ACC112 (cell line): ENCODE data around the gene ARMS2.

Experiments
- H2AFZ ChIP-seq: fragments of 200-600 bp; sonication (generic); one replicate; pipeline ENCODE4 v1.6.0; 2017; ENCODE audit warnings: antibody characterized with exemption, low read length; ENCODE audit not compliant: unreplicated experiment
- H3K27ac ChIP-seq: fragments of 200-600 bp; sonication (generic); 2 replicates; pipeline ENCODE4 v1.5.1; 2014; ENCODE audit warnings: low read depth, mild to moderate bottlenecking, antibody characterized with exemption, low read length, moderate library complexity
- H3K27me3 ChIP-seq: fragments of 200-600 bp; sonication (generic); 2 replicates; pipeline ENCODE4 v1.6.1; 2014; ENCODE audit warnings: mild to moderate bottlenecking, antibody characterized with exemption, low read length, moderate library complexity, mixed read lengths; ENCODE audit not compliant: insufficient read depth
- H3K36me3 ChIP-seq: fragments of 200-600 bp; sonication (generic); 2 replicates; pipeline ENCODE4 v1.6.1; 2016; ENCODE audit warnings: mild to moderate bottlenecking, antibody characterized with exemption, low read length, moderate library complexity, mixed read lengths; ENCODE audit not compliant: insufficient read depth
- H3K4me1 ChIP-seq: fragments of 200-600 bp; sonication (generic); one replicate; pipeline ENCODE4 v1.6.1; 2016; ENCODE audit warnings: low read length, mixed read lengths; ENCODE audit not compliant: insufficient read depth, unreplicated experiment, control insufficient read depth
- H3K4me3 ChIP-seq: fragments of 200-600 bp; sonication (generic); 2 replicates; pipeline ENCODE4 v1.5.1; 2014; ENCODE audit warnings: mild to moderate bottlenecking, low read depth, low read length
- H3K79me2 ChIP-seq: fragments of 200-600 bp; sonication (generic); one replicate; pipeline ENCODE4 v1.6.0; 2016; ENCODE audit warnings: low read length; ENCODE audit not compliant: control insufficient read depth, unreplicated experiment, insufficient read depth

ARMS2 gene, protein sequence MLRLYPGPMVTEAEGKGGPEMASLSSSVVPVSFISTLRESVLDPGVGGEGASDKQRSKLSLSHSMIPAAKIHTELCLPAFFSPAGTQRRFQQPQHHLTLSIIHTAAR

GRCh38 chr10:122454603-122455080 is at the start of gene ARMS2:
TSS of gene ARMS2 (plus strand) at chr10:122454653. CDS start at chr10:122454728, 75 bp downstream.
- no peaks in the 10 kb centered on the region for H3K4me1 ChIP-seq
- no peak within 1 kb of the TSS for H3K4me3 ChIP-seq
- H3K79me2 ChIP-seq = no peaks in the 10 kb centered on the region
- H2AFZ ChIP-seq = no peak within 1 kb of the TSS
- H3K36me3 ChIP-seq = no peaks in the 10 kb centered on the region
- H3K27me3 ChIP-seq = no peaks in the 10 kb centered on the region
- no peak within 1 kb of the TSS for H3K27ac ChIP-seq

- H3K4me3 ChIP-seq = no peak overlapping the region
- H2AFZ ChIP-seq = no peak overlapping the region
These were observed 46.9 kb upstream of the ARMS2 start for GRCh38 chr10:122407375-122408125.

DNA sequence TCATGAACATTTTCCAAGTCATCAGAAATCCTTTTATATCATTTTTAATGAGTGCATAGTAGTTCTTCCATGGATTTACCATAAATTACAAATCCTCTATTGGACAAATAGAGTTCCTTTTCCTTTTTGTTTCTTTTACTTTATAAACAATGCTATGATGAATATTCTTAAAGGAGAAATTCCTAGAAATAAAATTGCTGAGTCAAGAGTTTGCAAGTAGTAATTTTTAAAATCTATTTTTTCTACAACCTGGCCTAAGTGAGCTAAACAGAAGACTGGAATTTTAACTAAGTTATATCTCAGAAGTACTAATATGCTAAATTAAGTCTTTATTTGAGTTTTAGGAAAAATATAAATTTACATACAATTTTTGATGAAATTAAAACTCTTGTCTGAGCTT is 41.1 kb upstream of the ARMS2 start:
- H2AFZ ChIP-seq = no peak overlapping the region
- no peak overlapping the region for H3K27ac ChIP-seq
- peaks cover 10% of the 10 kb centered on the region for H3K4me1 ChIP-seq
- H3K4me3 ChIP-seq = no peak overlapping the region
- H3K36me3 ChIP-seq = peaks cover 10% of the 10 kb centered on the region
- H3K79me2 ChIP-seq = no peaks in the 10 kb centered on the region
- H3K27me3 ChIP-seq = no peaks in the 10 kb centered on the region

More at GRCh38 chr10:122407375-122408125, 46.9 kb upstream of the ARMS2 start:
- Histone ChIP-seq H3K27ac (no peak overlapping the region), H3K79me2 (no peaks in the 10 kb centered on the region), H3K36me3 (peaks cover 14% of the 10 kb centered on the region), H3K4me1 (no peaks in the 10 kb centered on the region), H3K27me3 (no peaks in the 10 kb centered on the region)

GRCh38 chr10:122417667-122418066 is 36.8 kb upstream of the ARMS2 start:
- peak overlapping the region; percentile 5 for H3K27ac ChIP-seq
- H2AFZ ChIP-seq = no peak overlapping the region

DNA sequence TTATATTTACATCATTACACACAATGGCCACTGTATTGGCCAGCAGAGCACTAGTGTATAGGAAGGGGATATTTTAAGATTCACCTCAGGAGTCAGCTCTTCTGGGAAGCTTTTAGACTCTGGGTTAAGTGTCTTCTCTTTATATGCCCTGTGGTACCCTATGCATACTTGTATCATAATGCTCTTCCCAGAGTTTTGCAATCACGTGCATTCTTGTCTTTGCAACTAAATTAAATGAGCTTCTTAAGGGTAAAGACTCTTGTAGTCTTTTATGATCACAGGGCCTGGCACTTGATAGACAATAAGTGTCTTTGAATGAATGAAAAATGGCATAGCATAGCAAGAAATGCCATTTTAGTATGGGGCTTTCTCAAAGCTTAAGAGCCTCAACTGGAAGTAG is 35.4 kb upstream of the ARMS2 start:
- no peaks in the 10 kb centered on the region for H3K27me3 ChIP-seq
- no peak overlapping the region for H3K4me3 ChIP-seq
- peaks cover under 1% of the 10 kb centered on the region for H3K36me3 ChIP-seq
- H3K79me2 ChIP-seq = no peaks in the 10 kb centered on the region
- peak overlapping the region; percentile 79; the same call in 1 of the 2 replicates for H3K27ac ChIP-seq
- H2AFZ ChIP-seq = no peak overlapping the region
- peaks cover 46% of the 10 kb centered on the region for H3K4me1 ChIP-seq

More at GRCh38 chr10:122417667-122418066, 36.8 kb upstream of the ARMS2 start:
- H3K79me2 ChIP-seq = no peaks in the 10 kb centered on the region
- peaks cover 46% of the 10 kb centered on the region for H3K4me1 ChIP-seq
- H3K36me3 ChIP-seq = peaks cover 10% of the 10 kb centered on the region
- no peak overlapping the region for H3K4me3 ChIP-seq
- no peaks in the 10 kb centered on the region for H3K27me3 ChIP-seq

DNA sequence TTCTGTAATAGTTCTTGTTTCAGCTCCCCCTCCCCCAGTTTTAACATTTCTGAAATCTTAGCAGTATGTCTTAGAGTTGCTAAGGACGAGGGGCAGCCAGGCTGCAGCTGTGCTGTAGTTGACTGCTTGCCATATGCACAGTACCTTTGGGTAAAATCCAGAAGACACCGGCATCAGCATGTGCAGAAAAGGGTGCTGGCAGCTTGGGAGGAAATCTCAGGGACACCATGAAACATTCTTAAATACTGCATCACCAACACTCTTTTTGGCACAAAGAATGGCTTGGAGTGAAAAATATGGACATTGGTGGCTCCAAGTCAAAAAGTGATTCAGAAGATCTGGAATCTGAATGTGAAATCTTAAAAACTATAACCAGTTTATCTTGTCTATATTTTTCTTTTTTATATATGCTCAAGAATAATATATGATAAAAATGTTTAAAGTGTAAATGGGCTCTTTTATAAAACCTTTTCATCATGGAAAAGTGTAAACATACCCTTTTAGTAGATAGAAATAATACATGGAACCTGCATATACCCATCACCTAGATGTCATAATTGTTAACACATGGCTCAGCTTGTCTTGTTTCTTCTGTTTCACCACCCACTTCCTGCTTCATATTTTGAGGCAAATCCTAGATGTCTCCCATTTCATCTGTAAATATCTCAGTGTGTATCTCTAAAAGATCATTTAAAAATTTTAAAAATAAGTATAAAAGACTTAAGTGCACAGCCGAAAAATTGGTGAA is 34.4 kb upstream of the ARMS2 start:
- no peak overlapping the region for H3K4me3 ChIP-seq
- H2AFZ ChIP-seq = no peak overlapping the region
- no peaks in the 10 kb centered on the region for H3K79me2 ChIP-seq
- peaks cover 46% of the 10 kb centered on the region for H3K4me1 ChIP-seq
- peak overlapping the region; percentile 79 for H3K27ac ChIP-seq
- no peaks in the 10 kb centered on the region for H3K27me3 ChIP-seq
- H3K36me3 ChIP-seq = no peaks in the 10 kb centered on the region

- no peaks in the 10 kb centered on the region for H3K79me2 ChIP-seq
- H3K27me3 ChIP-seq = no peaks in the 10 kb centered on the region
- no peaks in the 10 kb centered on the region for H3K36me3 ChIP-seq
- no peak overlapping the region for H2AFZ ChIP-seq
- peaks cover 46% of the 10 kb centered on the region for H3K4me1 ChIP-seq
- peak overlapping the region; percentile 79 for H3K27ac ChIP-seq
- 0 out of 2 replicates have a peak overlapping the region, but pooled peaks have one; percentile 9 for H3K4me3 ChIP-seq
These were observed 33.8 kb upstream of the ARMS2 start for GRCh38 chr10:122420624-122421007.

DNA sequence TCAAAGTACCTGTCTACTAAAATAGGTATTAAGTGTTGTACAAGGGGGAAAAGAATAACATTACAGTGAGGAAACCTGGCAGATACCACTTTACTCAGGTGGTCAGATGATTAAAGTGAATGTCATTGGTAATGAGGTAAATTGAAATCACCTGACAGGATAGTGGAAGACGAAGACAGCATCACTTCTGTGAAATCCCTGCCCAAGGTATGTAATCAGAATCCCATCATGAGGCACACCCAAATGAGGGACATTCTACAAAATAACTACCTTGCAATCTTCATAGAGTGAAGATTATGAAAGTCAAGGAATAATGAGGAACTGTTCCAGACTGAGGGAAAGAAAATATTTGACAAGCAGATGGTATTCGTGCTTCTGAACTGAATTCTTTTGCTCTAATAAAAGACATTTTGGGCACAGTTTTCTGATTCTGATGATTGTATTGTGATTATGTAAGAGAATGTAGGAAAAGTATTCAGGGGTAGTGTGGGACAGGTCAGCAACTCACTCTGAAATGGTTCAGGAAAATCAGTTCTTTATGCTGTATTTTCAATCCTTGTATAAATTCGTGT is 33.3 kb upstream of the ARMS2 start:
- Histone ChIP-seq H3K27ac (peak overlapping the region; percentile 79), H3K36me3 (no peaks in the 10 kb centered on the region), H3K4me1 (peaks cover 46% of the 10 kb centered on the region), H3K27me3 (no peaks in the 10 kb centered on the region), H2AFZ (no peak overlapping the region), H3K79me2 (no peaks in the 10 kb centered on the region), H3K4me3 (0 out of 2 replicates have a peak overlapping the region, but pooled peaks have one; percentile 9)

DNA sequence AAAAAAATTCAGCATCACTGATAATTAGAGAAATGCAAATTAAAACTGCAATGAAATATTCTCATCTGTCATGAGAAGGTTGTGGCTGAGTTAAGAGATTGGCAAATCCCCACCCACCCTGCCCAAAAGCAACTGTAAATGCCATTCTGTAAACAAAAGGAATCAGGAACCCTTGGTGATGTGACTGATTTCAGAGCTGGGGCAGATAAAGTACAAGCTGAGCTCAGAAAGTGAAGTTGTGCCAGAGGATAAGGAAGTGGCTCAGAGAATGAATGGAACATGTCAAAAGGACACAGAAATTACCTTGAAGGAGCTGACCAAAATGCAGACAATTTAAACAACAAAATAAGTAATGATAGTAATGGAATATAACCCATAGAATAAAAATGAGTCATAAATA is 32.7 kb upstream of the ARMS2 start:
- no peak overlapping the region for H3K27ac ChIP-seq
- H3K4me1 ChIP-seq = peaks cover 46% of the 10 kb centered on the region
- no peak overlapping the region for H3K4me3 ChIP-seq
- no peaks in the 10 kb centered on the region for H3K36me3 ChIP-seq
- H2AFZ ChIP-seq = no peak overlapping the region
- H3K27me3 ChIP-seq = no peaks in the 10 kb centered on the region
- H3K79me2 ChIP-seq = no peaks in the 10 kb centered on the region

DNA sequence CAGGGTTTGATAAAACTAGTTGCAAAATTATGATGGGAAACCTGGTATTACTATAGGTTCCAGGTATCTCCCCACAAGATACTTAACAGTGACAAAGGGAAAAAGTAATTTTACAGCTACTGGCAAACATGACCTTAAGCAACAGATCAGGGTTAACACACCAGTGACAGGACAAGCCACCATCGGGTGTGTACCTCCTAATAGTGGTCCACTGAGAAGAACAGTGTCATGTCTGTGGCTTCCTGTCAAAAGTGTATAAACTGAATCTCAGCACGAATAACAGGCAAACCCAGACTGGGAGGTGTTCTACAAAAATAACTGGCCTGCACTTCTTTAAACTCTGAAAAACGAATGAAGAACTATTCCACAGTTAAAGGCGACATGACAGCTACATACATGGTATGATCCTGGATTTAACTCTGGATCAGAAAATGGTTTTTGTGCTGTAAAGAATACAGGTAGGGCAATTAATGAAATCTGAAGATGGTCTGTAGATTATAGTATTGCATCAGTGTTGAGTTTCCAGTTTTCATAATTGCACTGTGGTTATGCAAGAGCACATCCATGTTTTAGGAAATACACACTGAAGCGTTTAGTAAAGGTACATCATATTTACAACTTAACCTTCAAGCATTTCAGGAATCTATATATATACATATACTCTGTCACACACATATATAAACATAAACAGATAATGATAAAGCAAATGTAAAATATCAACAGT is 32.0 kb upstream of the ARMS2 start:
- Histone ChIP-seq H2AFZ (no peak overlapping the region), H3K27ac (no peak overlapping the region), H3K36me3 (no peaks in the 10 kb centered on the region), H3K79me2 (no peaks in the 10 kb centered on the region), H3K27me3 (no peaks in the 10 kb centered on the region), H3K4me3 (no peak overlapping the region), H3K4me1 (peaks cover 45% of the 10 kb centered on the region)
